Smooth muscle cell (in vitro differentiated cells): ENCODE data around the gene MYBPC1. TPM values are rescaled to one million over a fixed set of nuclear protein-coding genes. Genes with fewer than 3 reads are reported as not detected.

Experiments
- DNase-seq: peaks from one replicate; lab custom pipeline; 2025; ENCODE audit not compliant: unreplicated experiment; lab: John Stamatoyannopoulos, UW
- H2AFZ ChIP-seq: fragments of 200-600 bp; sonication (generic); 2 replicates; pipeline ENCODE4 v1.6.0; 2016; ENCODE audit warnings: antibody characterized with exemption, low read depth, mild to moderate bottlenecking
- H3F3A ChIP-seq: fragments of 200-600 bp; sonication (generic); 2 replicates; pipeline ENCODE4 v1.6.0; 2017; ENCODE audit warnings: antibody characterized with exemption, low read depth
- H3K27ac ChIP-seq: fragments of 200-600 bp; sonication (generic); 2 replicates; pipeline ENCODE4 v1.5.1; 2016; ENCODE audit warnings: low read depth, mild to moderate bottlenecking
- H3K27me3 ChIP-seq: fragments of 200-600 bp; sonication (generic); 2 replicates; pipeline ENCODE4 v1.6.1; 2016; ENCODE audit warnings: low read depth, mild to moderate bottlenecking
- H3K36me3 ChIP-seq: fragments of 200-600 bp; sonication (generic); 2 replicates; pipeline ENCODE4 v1.5.1; 2016; ENCODE audit warnings: low read depth
- H3K4me1 ChIP-seq: fragments of 200-600 bp; sonication (generic); 2 replicates; pipeline ENCODE4 v1.5.1; 2016; ENCODE audit warnings: low read depth
- H3K4me2 ChIP-seq: fragments of 200-600 bp; sonication (generic); 2 replicates; pipeline ENCODE4 v1.6.0; 2016; ENCODE audit warnings: mild to moderate bottlenecking
- H3K4me3 ChIP-seq: fragments of 200-600 bp; sonication (generic); 2 replicates; pipeline ENCODE4 v1.5.1; 2016; ENCODE audit warnings: mild to moderate bottlenecking
- H3K79me2 ChIP-seq: fragments of 200-600 bp; sonication (generic); 2 replicates; pipeline ENCODE4 v1.6.0; 2016; ENCODE audit warnings: low read depth, mild to moderate bottlenecking
- H3K9ac ChIP-seq: fragments of 200-600 bp; sonication (generic); 2 replicates; pipeline ENCODE4 v1.6.0; 2016; ENCODE audit warnings: low read depth
- H3K9me3 ChIP-seq: fragments of 200-600 bp; sonication (generic); replicated peaks from 2 replicates; pipeline ENCODE4 v1.5.1; 2016; ENCODE audit warnings: low read depth
- H4K20me1 ChIP-seq: fragments of 200-600 bp; sonication (generic); 2 replicates; pipeline ENCODE4 v1.6.0; 2016; ENCODE audit warnings: low read depth
- CTCF ChIP-seq: fragments of 200-600 bp; sonication (generic); IDR thresholded peaks from 2 replicates; pipeline ENCODE4 v1.5.1; 2017; ENCODE audit warnings: borderline replicate concordance, mild to moderate bottlenecking, antibody characterized with exemption; ENCODE audit not compliant: insufficient read depth, poor library complexity, severe bottlenecking
- WGBS: methylation state at CpG from one replicate; pipeline ENCODE4 v1.1.7; 2016; ENCODE audit warnings: low lambda C conversion rate; 5-methylcytosine and 5-hydroxymethylcytosine counted together
- polyA plus RNA-seq: library from polyadenylated mRNA; unstranded; fragments of >200 nt; fragmentation: Nextera tagmentation; extraction: Ambion mirVana; gene quantifications from 2 replicates; pipeline ENCODE4 v1.2.1, GENCODE V29; 2016
- total RNA-seq: library from RNA; depleted of rRNA; stranded (reverse); fragments of >200 nt; gene quantifications from 2 replicates; pipeline ENCODE4 v1.2.3, GENCODE V29; 2014

Gene MYBPC1
- total and polyA plus RNA-seq, 2 experiments from 2014 or later, result not detected

- Histone ChIP-seq H3K79me2 (no peaks in the 10 kb centered on the region), H3F3A (no peaks in the 10 kb centered on the region), H3K36me3 (no peaks in the 10 kb centered on the region), H3K9me3 (no peaks in the 10 kb centered on the region), H3K4me2 (no peak overlapping the region), H4K20me1 (peaks cover 27% of the 10 kb centered on the region), H3K4me1 (no peaks in the 10 kb centered on the region), H3K27ac (no peak overlapping the region), H2AFZ (no peak overlapping the region), H3K27me3 (no peaks in the 10 kb centered on the region), H3K4me3 (no peak overlapping the region), H3K9ac (no peak overlapping the region)
- TF ChIP-seq CTCF, result no peak
- no peak for DNase-seq
- WGBS, result 99% methylated on average over 3 of the region's 3 CpGs
These were observed 120.2 kb downstream of the MYBPC1 start for GRCh38 chr12:101714877-101715444.

GRCh38 chr12:101719566-101719965 lies 124.8 kb downstream of the MYBPC1 start:
- H3K27me3 ChIP-seq, result no peaks in the 10 kb centered on the region
- H3K4me3 ChIP-seq, result no peak overlapping the region
- no peak for TF ChIP-seq CTCF

GRCh38 chr12:101720118-101720517 lies 125.3 kb downstream of the MYBPC1 start:
- DNase-seq, result no peak
- Histone ChIP-seq H3K9me3 (no peaks in the 10 kb centered on the region), H3K36me3 (no peaks in the 10 kb centered on the region), H3K4me3 (no peak overlapping the region), H2AFZ (no peak overlapping the region), H3K9ac (no peak overlapping the region), H3F3A (no peaks in the 10 kb centered on the region), H4K20me1 (no peaks in the 10 kb centered on the region), H3K79me2 (no peaks in the 10 kb centered on the region), H3K4me1 (no peaks in the 10 kb centered on the region), H3K27me3 (no peaks in the 10 kb centered on the region), H3K4me2 (no peak overlapping the region), H3K27ac (no peak overlapping the region)
- no peak for TF ChIP-seq CTCF

More at GRCh38 chr12:101719566-101719965, 124.8 kb downstream of the MYBPC1 start:
- Histone ChIP-seq H2AFZ (no peak overlapping the region), H3F3A (no peaks in the 10 kb centered on the region), H3K27ac (no peak overlapping the region), H3K79me2 (no peaks in the 10 kb centered on the region), H3K36me3 (no peaks in the 10 kb centered on the region), H3K4me2 (no peak overlapping the region), H3K9me3 (no peaks in the 10 kb centered on the region), H4K20me1 (no peaks in the 10 kb centered on the region), H3K9ac (no peak overlapping the region), H3K4me1 (no peaks in the 10 kb centered on the region)
- no peak for DNase-seq

GRCh38 chr12:101722392-101722791 lies 127.6 kb downstream of the MYBPC1 start:
- no peak overlapping the region for H3K9ac ChIP-seq
- H3K79me2 ChIP-seq, result no peaks in the 10 kb centered on the region
- H3K27me3 ChIP-seq, result no peaks in the 10 kb centered on the region
- no peaks in the 10 kb centered on the region for H3K4me1 ChIP-seq
- no peaks in the 10 kb centered on the region for H3K9me3 ChIP-seq
- H3K27ac ChIP-seq, result no peak overlapping the region
- no peak overlapping the region for H3K4me3 ChIP-seq
- DNase-seq, result no peak
- no peaks in the 10 kb centered on the region for H4K20me1 ChIP-seq
- H3K36me3 ChIP-seq, result no peaks in the 10 kb centered on the region
- TF ChIP-seq CTCF, result no peak
- no peaks in the 10 kb centered on the region for H3F3A ChIP-seq
- WGBS, result 99% methylated on average over 4 of the region's 4 CpGs
- no peak overlapping the region for H2AFZ ChIP-seq
- no peak overlapping the region for H3K4me2 ChIP-seq
